ENCODE measurements around the gene RIMBP3C. TPM values are rescaled to one million over a fixed set of nuclear protein-coding genes. Genes with fewer than 3 reads are reported as not detected.

The RIMBP3C gene
- polyA plus RNA-seq, 1 donor (not counting 4 experiments of a cell fraction or from before 2014, with no cell fraction given), result 0.01 TPM

GRCh38 chr22:21587803-21588611 lies 36.7 kb upstream of the RIMBP3C start:
- Histone ChIP-seq H3K4me2 (ENCODE audit: control insufficient read depth, extremely low read depth, insufficient read depth, low read depth, low read length) (no peak overlapping the region), H3K4me1 (ENCODE audit: control insufficient read depth, extremely low read depth, insufficient read depth, low read length) (no peaks in the 10 kb centered on the region), H3K27ac (ENCODE audit: control insufficient read depth, insufficient read depth, low read length) (no peak overlapping the region), H3K79me2 (ENCODE audit: control insufficient read depth, insufficient read depth, low read length) (peaks cover 97% of the 10 kb centered on the region), H2AFZ (ENCODE audit: control insufficient read depth, low read length) (no peak overlapping the region), H4K20me1 (ENCODE audit: control insufficient read depth, extremely low read depth, insufficient read depth, low read length) (peaks cover 53% of the 10 kb centered on the region), H3K9me3 (ENCODE audit: control insufficient read depth, low read depth, low read length) (no peaks in the 10 kb centered on the region), H3K27me3 (ENCODE audit: control insufficient read depth, extremely low read depth, insufficient read depth, low read length) (no peaks in the 10 kb centered on the region), H3K9ac (ENCODE audit: control insufficient read depth, extremely low read depth, insufficient read depth, low read length) (no peak overlapping the region), H3K36me3 (ENCODE audit: control insufficient read depth in 2 of 2, extremely low read depth in 1 of 2, insufficient read depth in 2 of 2, low read length in 2 of 2) (peaks cover 10 to 26% of the 10 kb centered on the region in 2 experiments), H3K4me3 (ENCODE audit: control insufficient read depth in 2 of 3, extremely low read depth in 1 of 3, insufficient read depth in 2 of 3, low read depth in 1 of 3, low read length in 3 of 3) (no peak overlapping the region), H3K9me1 (ENCODE audit: control insufficient read depth, extremely low read depth, insufficient read depth, low read length) (peaks cover 16% of the 10 kb centered on the region)
- dilution Hi-C loops (cut with MboI; ENCODE audit: extremely low pct_ligation_motif_present, low sequenced_read_pairs), result no loop called here
- TF ChIP-seq, protein P1, sequence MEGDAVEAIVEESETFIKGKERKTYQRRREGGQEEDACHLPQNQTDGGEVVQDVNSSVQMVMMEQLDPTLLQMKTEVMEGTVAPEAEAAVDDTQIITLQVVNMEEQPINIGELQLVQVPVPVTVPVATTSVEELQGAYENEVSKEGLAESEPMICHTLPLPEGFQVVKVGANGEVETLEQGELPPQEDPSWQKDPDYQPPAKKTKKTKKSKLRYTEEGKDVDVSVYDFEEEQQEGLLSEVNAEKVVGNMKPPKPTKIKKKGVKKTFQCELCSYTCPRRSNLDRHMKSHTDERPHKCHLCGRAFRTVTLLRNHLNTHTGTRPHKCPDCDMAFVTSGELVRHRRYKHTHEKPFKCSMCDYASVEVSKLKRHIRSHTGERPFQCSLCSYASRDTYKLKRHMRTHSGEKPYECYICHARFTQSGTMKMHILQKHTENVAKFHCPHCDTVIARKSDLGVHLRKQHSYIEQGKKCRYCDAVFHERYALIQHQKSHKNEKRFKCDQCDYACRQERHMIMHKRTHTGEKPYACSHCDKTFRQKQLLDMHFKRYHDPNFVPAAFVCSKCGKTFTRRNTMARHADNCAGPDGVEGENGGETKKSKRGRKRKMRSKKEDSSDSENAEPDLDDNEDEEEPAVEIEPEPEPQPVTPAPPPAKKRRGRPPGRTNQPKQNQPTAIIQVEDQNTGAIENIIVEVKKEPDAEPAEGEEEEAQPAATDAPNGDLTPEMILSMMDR (optimal IDR thresholded peaks at IDR 0.05 in 1 of 3, IDR thresholded peaks at IDR 0.05 in 1 of 3, conservative IDR thresholded peaks at IDR 0.05 in 1 of 3; ENCODE audit: extremely low read depth in 1 of 3, insufficient read depth in 2 of 3, low read length in 3 of 3), result no peak
- TF ChIP-seq EZH2 (IDR thresholded peaks at IDR 0.05; ENCODE audit: low read length), result no peak
- FAIRE-seq (no peak), DNase-seq (ENCODE audit: low read depth, low spot score) (no peak)

DNA sequence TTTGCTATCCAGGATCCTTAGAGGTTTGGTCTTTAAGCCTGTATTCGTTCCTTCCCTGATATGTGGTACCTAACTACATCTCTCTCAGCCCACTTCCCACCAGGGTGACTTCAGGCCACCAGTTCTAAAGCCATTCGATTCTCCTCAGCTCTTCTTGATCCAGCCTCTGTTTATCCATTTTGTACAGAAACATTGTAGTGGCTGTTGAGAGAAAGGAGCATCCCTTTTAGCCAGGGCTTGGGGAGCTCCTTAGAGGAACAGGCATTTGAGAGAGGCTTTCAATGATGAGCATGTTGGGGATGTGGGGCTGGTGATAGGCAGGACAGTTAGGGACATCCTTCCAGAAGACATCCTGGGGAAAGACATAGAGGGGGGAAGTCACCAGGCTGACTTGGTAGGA lies 34.1 kb upstream of the RIMBP3C start:
- Histone ChIP-seq H3K4me2 (ENCODE audit: control insufficient read depth, extremely low read depth, insufficient read depth, low read depth, low read length) (no peak overlapping the region), H3K4me3 (ENCODE audit: control insufficient read depth in 2 of 3, extremely low read depth in 1 of 3, insufficient read depth in 2 of 3, low read depth in 1 of 3, low read length in 3 of 3) (no peak overlapping the region), H3K36me3 (ENCODE audit: control insufficient read depth in 2 of 2, extremely low read depth in 1 of 2, insufficient read depth in 2 of 2, low read length in 2 of 2) (peaks cover 5 to 18% of the 10 kb centered on the region in 2 experiments), H3K4me1 (ENCODE audit: control insufficient read depth, extremely low read depth, insufficient read depth, low read length) (no peaks in the 10 kb centered on the region), H3K9me3 (ENCODE audit: control insufficient read depth, low read depth, low read length) (no peaks in the 10 kb centered on the region), H3K79me2 (ENCODE audit: control insufficient read depth, insufficient read depth, low read length) (peaks cover 97% of the 10 kb centered on the region), H2AFZ (ENCODE audit: control insufficient read depth, low read length) (no peak overlapping the region), H3K27me3 (ENCODE audit: control insufficient read depth, extremely low read depth, insufficient read depth, low read length) (no peaks in the 10 kb centered on the region), H3K9me1 (ENCODE audit: control insufficient read depth, extremely low read depth, insufficient read depth, low read length) (peaks cover 12% of the 10 kb centered on the region), H4K20me1 (ENCODE audit: control insufficient read depth, extremely low read depth, insufficient read depth, low read length) (peaks cover 46% of the 10 kb centered on the region), H3K27ac (ENCODE audit: control insufficient read depth, insufficient read depth, low read length) (no peak overlapping the region), H3K9ac (ENCODE audit: control insufficient read depth, extremely low read depth, insufficient read depth, low read length) (no peak overlapping the region)
- FAIRE-seq (no peak), DNase-seq (ENCODE audit: low read depth, low spot score) (no peak)
- TF ChIP-seq, protein P1 (optimal IDR thresholded peaks at IDR 0.05 in 1 of 3, IDR thresholded peaks at IDR 0.05 in 1 of 3, conservative IDR thresholded peaks at IDR 0.05 in 1 of 3; ENCODE audit: extremely low read depth in 1 of 3, insufficient read depth in 2 of 3, low read length in 3 of 3), result no peak
- dilution Hi-C loops (cut with MboI; ENCODE audit: extremely low pct_ligation_motif_present, low sequenced_read_pairs), result no loop called here
